Astrocyte (in vitro differentiated cells and primary cell): ENCODE data around the gene RBM20. TPM values are rescaled to one million over a fixed set of nuclear protein-coding genes. Genes with fewer than 3 reads are reported as not detected.
A peak's percentile ranks its signal among the peaks of the same experiment; 100 is the strongest.

Source experiments
- DNase-seq: peaks from one replicate; pipeline ENCODE4 v3.0.0-alpha.2; 2010; ENCODE audit warnings: low read depth
- FAIRE-seq: peaks from 2 replicates; lab custom pipeline; 2011; peaks lifted over from hg19 to GRCh38; lab: Jason Lieb, UNC
- H2AFZ ChIP-seq: 2 replicates; pipeline ENCODE4 v1.6.0; 2012; ENCODE audit warnings: low read depth, low read length, inconsistent platforms
- H3K27ac ChIP-seq: 2 replicates; pipeline ENCODE4 v1.5.1; 2011; ENCODE audit warnings: low read depth, low read length, inconsistent platforms
- H3K27me3 ChIP-seq: 2 replicates; pipeline ENCODE4 v1.6.0; 2011; ENCODE audit warnings: low read length, inconsistent platforms; ENCODE audit not compliant: insufficient read depth
- H3K36me3 ChIP-seq: 2 replicates; pipeline ENCODE4 v1.5.1; 2011; ENCODE audit warnings: low read length, inconsistent platforms; ENCODE audit not compliant: insufficient read depth
- H3K4me1 ChIP-seq: 2 replicates; pipeline ENCODE4 v1.5.1; 2011; ENCODE audit warnings: low read length, inconsistent platforms; ENCODE audit not compliant: insufficient read depth
- H3K4me2 ChIP-seq: 2 replicates; pipeline ENCODE4 v1.6.0; 2012; ENCODE audit warnings: low read length, inconsistent platforms
- H3K4me3 ChIP-seq: 2 replicates; pipeline ENCODE4 v1.5.1; 2011; ENCODE audit warnings: low read depth, mild to moderate bottlenecking, low read length, inconsistent platforms; ENCODE audit not compliant: insufficient read depth
- H3K79me2 ChIP-seq: 2 replicates; pipeline ENCODE4 v1.6.0; 2012; ENCODE audit warnings: mild to moderate bottlenecking, low read length, inconsistent platforms; ENCODE audit not compliant: insufficient read depth
- H3K9ac ChIP-seq: 2 replicates; pipeline ENCODE4 v1.6.0; 2012; ENCODE audit warnings: mild to moderate bottlenecking, low read length, inconsistent platforms
- H3K9me3 ChIP-seq: 2 replicates; pipeline ENCODE4 v1.5.1; 2012; ENCODE audit warnings: low read depth, mild to moderate bottlenecking, low read length, inconsistent platforms; ENCODE audit not compliant: insufficient read depth
- H4K20me1 ChIP-seq: 2 replicates; pipeline ENCODE4 v1.6.0; 2012; ENCODE audit warnings: low read length, inconsistent platforms; ENCODE audit not compliant: insufficient read depth
- H3K27ac Mint-ChIP-seq: one replicate; pipeline ENCODE4 v1.8.0; 2021; ENCODE audit warnings: mild to moderate bottlenecking, mixed read lengths; ENCODE audit not compliant: unreplicated experiment
- H3K27me3 Mint-ChIP-seq: one replicate; pipeline ENCODE4 v1.8.0; 2021; ENCODE audit warnings: low read depth, mixed read lengths; ENCODE audit not compliant: unreplicated experiment
- H3K36me3 Mint-ChIP-seq: one replicate; pipeline ENCODE4 v1.8.0; 2021; ENCODE audit warnings: low read depth, mixed read lengths; ENCODE audit not compliant: unreplicated experiment
- H3K4me1 Mint-ChIP-seq: one replicate; pipeline ENCODE4 v1.8.0; 2021; ENCODE audit warnings: low read depth, mixed read lengths; ENCODE audit not compliant: unreplicated experiment
- H3K4me3 Mint-ChIP-seq: one replicate; pipeline ENCODE4 v1.8.0; 2021; ENCODE audit warnings: mild to moderate bottlenecking, moderate library complexity, mixed read lengths; ENCODE audit not compliant: unreplicated experiment
- H3K9me3 Mint-ChIP-seq: one replicate; pipeline ENCODE4 v1.8.0; 2021; ENCODE audit warnings: mild to moderate bottlenecking, mixed read lengths; ENCODE audit not compliant: unreplicated experiment
- EZH2 ChIP-seq: IDR thresholded peaks from 2 replicates; pipeline ENCODE4 v1.6.1; 2012; ENCODE audit warnings: mild to moderate bottlenecking, low read length, inconsistent platforms; ENCODE audit not compliant: insufficient read depth
- total RNA-seq: library from RNA; stranded (reverse); gene quantifications from 2 replicates; pipeline ENCODE4 v1.2.1, GENCODE V29; 2021
- TF ChIP-seq, protein P1 (sequence below): IDR thresholded peaks from 2 replicates; pipeline ENCODE4 v1.5.1; 2011; ENCODE audit warnings: low read depth, mild to moderate bottlenecking, inconsistent platforms, low read length, moderate library complexity; ENCODE audit not compliant: insufficient read depth

RBM20 gene
- total RNA-seq, 1 donor from 2014 or later: 1.5 TPM

DNA sequence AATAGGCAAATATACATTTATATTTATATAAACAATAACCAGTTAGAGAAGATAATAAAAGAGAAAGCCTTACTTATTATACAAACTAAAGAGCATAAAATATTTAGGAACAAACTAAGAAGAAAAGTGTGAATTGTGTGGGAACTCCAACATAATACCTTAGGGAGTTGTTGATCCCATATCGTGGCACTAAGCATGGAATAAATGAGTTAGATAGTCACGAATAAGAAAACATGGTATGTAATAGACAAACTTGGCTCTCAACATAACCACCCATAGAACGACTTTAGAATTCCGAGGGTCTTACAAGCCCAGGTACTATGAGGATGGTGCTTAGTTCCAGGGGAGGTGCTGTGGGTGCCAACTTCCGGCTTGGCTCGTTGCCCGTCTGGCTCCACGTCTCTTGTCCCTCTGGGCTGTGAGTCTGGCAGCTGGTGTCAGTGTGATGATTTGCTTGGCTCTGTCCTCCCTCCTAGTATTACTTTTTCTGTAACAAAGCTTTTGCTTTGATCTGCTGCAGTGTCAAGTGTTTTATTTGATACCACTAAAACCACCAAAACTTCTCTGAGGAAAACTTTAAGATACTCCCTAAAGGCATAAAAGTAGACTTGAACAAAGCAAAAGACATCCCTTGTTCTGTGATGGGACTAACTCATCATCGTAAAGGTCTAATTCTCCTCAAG is 9.5 kb upstream of the RBM20 start:
- Mint-ChIP-seq H3K36me3 (peaks cover under 1% of the 10 kb centered on the region), H3K9me3 (no peaks in the 10 kb centered on the region), H3K27me3 (no peaks in the 10 kb centered on the region), H3K4me3 (no peak overlapping the region), H3K27ac (no peak overlapping the region), H3K4me1 (peaks cover 19% of the 10 kb centered on the region)
- H3K4me1 ChIP-seq: peaks cover 18% of the 10 kb centered on the region
- H3K4me3 ChIP-seq: no peak overlapping the region
- no peak for TF ChIP-seq EZH2
- TF ChIP-seq, protein P1, sequence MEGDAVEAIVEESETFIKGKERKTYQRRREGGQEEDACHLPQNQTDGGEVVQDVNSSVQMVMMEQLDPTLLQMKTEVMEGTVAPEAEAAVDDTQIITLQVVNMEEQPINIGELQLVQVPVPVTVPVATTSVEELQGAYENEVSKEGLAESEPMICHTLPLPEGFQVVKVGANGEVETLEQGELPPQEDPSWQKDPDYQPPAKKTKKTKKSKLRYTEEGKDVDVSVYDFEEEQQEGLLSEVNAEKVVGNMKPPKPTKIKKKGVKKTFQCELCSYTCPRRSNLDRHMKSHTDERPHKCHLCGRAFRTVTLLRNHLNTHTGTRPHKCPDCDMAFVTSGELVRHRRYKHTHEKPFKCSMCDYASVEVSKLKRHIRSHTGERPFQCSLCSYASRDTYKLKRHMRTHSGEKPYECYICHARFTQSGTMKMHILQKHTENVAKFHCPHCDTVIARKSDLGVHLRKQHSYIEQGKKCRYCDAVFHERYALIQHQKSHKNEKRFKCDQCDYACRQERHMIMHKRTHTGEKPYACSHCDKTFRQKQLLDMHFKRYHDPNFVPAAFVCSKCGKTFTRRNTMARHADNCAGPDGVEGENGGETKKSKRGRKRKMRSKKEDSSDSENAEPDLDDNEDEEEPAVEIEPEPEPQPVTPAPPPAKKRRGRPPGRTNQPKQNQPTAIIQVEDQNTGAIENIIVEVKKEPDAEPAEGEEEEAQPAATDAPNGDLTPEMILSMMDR: no peak
- FAIRE-seq: no peak
- no peak overlapping the region for H3K9ac ChIP-seq
- H3K27me3 ChIP-seq: no peaks in the 10 kb centered on the region
- no peak for DNase-seq
- no peak overlapping the region for H2AFZ ChIP-seq
- H4K20me1 ChIP-seq: no peaks in the 10 kb centered on the region
- no peak overlapping the region for H3K4me2 ChIP-seq
- H3K36me3 ChIP-seq: no peaks in the 10 kb centered on the region
- no peak overlapping the region for H3K27ac ChIP-seq
- no peaks in the 10 kb centered on the region for H3K79me2 ChIP-seq
- H3K9me3 ChIP-seq: no peaks in the 10 kb centered on the region

DNA sequence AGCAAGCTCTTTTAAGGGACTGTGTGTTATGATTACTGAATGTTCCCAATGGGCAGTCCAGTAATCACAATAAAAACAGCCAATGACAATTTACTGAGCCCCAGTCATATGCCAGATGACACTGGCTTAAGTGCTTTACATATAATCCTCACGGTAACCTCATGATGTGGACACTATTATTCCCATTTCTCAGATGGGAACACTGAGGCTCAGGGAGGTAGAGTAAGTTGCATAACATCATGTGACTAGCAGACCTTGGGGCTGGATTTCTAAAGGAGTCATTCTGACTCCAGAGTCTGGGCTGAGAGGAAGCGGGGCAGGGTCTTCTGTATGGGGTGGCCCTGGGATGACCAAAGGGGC is 7.6 kb upstream of the RBM20 start:
- no peak overlapping the region for H2AFZ ChIP-seq
- FAIRE-seq (no peak), DNase-seq (no peak)
- H3K27ac ChIP-seq: no peak overlapping the region
- TF ChIP-seq, protein P1: no peak
- no peak for TF ChIP-seq EZH2
- Mint-ChIP-seq H3K4me3 (no peak overlapping the region), H3K27ac (no peak overlapping the region), H3K9me3 (no peaks in the 10 kb centered on the region), H3K4me1 (peaks cover 17% of the 10 kb centered on the region), H3K36me3 (peaks cover 2% of the 10 kb centered on the region), H3K27me3 (no peaks in the 10 kb centered on the region)
- no peak overlapping the region for H3K4me3 ChIP-seq
- no peak overlapping the region for H3K4me2 ChIP-seq
- H4K20me1 ChIP-seq: no peaks in the 10 kb centered on the region
- peaks cover 18% of the 10 kb centered on the region for H3K4me1 ChIP-seq
- no peak overlapping the region for H3K9ac ChIP-seq
- no peaks in the 10 kb centered on the region for H3K79me2 ChIP-seq
- H3K9me3 ChIP-seq: no peaks in the 10 kb centered on the region
- no peaks in the 10 kb centered on the region for H3K27me3 ChIP-seq
- no peaks in the 10 kb centered on the region for H3K36me3 ChIP-seq

DNA sequence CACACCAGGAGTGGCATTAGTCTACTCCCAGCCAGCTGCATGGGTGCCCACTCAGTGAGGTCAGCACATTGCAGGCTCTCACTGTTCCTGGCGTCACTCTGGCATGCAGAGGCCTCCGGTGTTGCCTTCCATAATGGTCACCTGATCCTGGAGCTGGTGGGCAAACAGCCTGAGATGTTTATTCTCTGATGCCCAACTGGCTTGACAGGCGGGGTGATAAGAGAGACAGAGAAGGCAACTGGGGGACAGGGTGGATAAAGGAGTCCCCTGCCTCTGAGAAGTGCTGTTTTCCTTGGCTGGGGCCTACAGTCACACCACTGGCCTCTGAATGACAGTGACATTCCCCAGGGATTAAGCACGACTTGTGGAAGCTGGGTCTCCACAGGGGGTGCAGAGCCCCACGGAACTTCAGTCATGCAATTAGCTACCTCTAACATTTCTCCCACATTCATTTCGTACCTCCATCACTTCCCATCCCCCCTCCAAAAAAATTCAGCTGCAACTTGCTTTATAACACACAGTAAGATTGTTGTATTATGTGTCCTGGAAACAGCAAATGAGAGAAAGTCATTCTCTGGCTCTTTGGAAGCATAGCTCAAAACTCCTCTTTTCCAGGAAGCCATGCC is 7.1 kb upstream of the RBM20 start:
- no peak overlapping the region for H3K9ac ChIP-seq
- no peak for FAIRE-seq
- no peak overlapping the region for H3K4me3 ChIP-seq
- peak overlapping the region; percentile 11 for H2AFZ ChIP-seq
- H3K27ac ChIP-seq: no peak overlapping the region
- H3K4me3 Mint-ChIP-seq: no peak overlapping the region
- no peak for DNase-seq
- H4K20me1 ChIP-seq: no peaks in the 10 kb centered on the region
- no peaks in the 10 kb centered on the region for H3K9me3 Mint-ChIP-seq
- peak overlapping the region; percentile 34 for H3K27ac Mint-ChIP-seq
- H3K4me2 ChIP-seq: peak overlapping the region; percentile 44
- H3K36me3 Mint-ChIP-seq: peaks cover 2% of the 10 kb centered on the region
- H3K79me2 ChIP-seq: no peaks in the 10 kb centered on the region
- no peaks in the 10 kb centered on the region for H3K9me3 ChIP-seq
- TF ChIP-seq EZH2: no peak
- TF ChIP-seq, protein P1: no peak
- peaks cover 17% of the 10 kb centered on the region for H3K4me1 Mint-ChIP-seq
- peaks cover 18% of the 10 kb centered on the region for H3K4me1 ChIP-seq
- no peaks in the 10 kb centered on the region for H3K36me3 ChIP-seq
- H3K27me3 Mint-ChIP-seq: peaks cover 2% of the 10 kb centered on the region
- peaks cover under 1% of the 10 kb centered on the region for H3K27me3 ChIP-seq
